T-cell (primary cell): ENCODE results near the gene PTPRD. TPM values are rescaled to one million over a fixed set of nuclear protein-coding genes. Genes with fewer than 3 reads are reported as not detected.

ENCODE experiments used
- ATAC-seq, 4 experiments: fragments of 200-7000 bp in 3 of 4; fragments of 150-1000 bp in 1 of 4; cut with Tn5 transposase; replicated peaks in 1 of 4; 1 replicate in 3 of 4; 2 replicates in 1 of 4; pipeline ENCODE4 v1.10.0; 2021; ENCODE audit warnings: moderate library complexity in 3 of 4, mild to moderate bottlenecking in 2 of 4, moderate number of reproducible peaks in 1 of 4
- CTCF ChIA-PET, 2 donors: fragments of 300-600 bp; sonication (Branson Sonifier 250); formaldehyde crosslinking; loops; one replicate each; lab custom pipeline; 2022; ENCODE audit warnings: antibody characterized with exemption in 2 of 2; lab: Charles Lee
- POLR2A ChIA-PET, 2 donors: fragments of 300-600 bp; sonication (Branson Sonifier 250); formaldehyde crosslinking; loops; one replicate each; lab custom pipeline; 2022; ENCODE audit warnings: antibody characterized with exemption in 2 of 2; lab: Charles Lee
- DNase-seq, 35 experiments: peaks; one replicate each; pipeline versions ENCODE4 v3.0.0 to v3.0.0-alpha.2; 2013 to 2023
- H3K27ac ChIP-seq: one replicate; pipeline ENCODE4 v1.5.1; 2013; ENCODE audit warnings: low read length
- H3K27me3 ChIP-seq, 2 experiments: replicated peaks in 1 of 2; 1 replicate in 1 of 2; 2 replicates in 1 of 2; pipeline versions ENCODE4 v1.6.1 to v1.7.0; 2013; ENCODE audit warnings: low read length in 1 of 2, mixed read lengths in 1 of 2; ENCODE audit not compliant: control insufficient read depth in 2 of 2, insufficient read depth in 2 of 2; ENCODE audit errors: extremely low read depth in 1 of 2
- H3K36me3 ChIP-seq, 2 donors: 1 replicate in 1 of 2; 2 replicates in 1 of 2; pipeline versions ENCODE4 v1.6.1 to v1.7.0; 2013; ENCODE audit warnings: low read length in 1 of 2; ENCODE audit not compliant: control insufficient read depth in 2 of 2, insufficient read depth in 1 of 2; ENCODE audit errors: extremely low read depth in 1 of 2
- H3K4me1 ChIP-seq, 2 experiments: 1 replicate in 1 of 2; 2 replicates in 1 of 2; pipeline versions ENCODE4 v1.6.1 to v1.7.0; 2013; ENCODE audit warnings: low read length in 2 of 2, mixed read lengths in 1 of 2; ENCODE audit not compliant: insufficient read depth in 2 of 2, control insufficient read depth in 1 of 2; ENCODE audit errors: extremely low read depth in 1 of 2
- H3K4me3 ChIP-seq, 2 donors: 1 replicate in 1 of 2; 2 replicates in 1 of 2; pipeline versions ENCODE4 v1.5.1 to v1.7.0; 2013; ENCODE audit warnings: mild to moderate bottlenecking in 2 of 2, low read length in 1 of 2, moderate library complexity in 1 of 2; ENCODE audit not compliant: control insufficient read depth in 1 of 2; ENCODE audit errors: extremely low read depth in 1 of 2
- H3K9me3 ChIP-seq: 2 replicates; pipeline ENCODE4 v1.7.0; 2013
- H3K27ac Mint-ChIP-seq, 2 donors: one replicate each; pipeline ENCODE4 v1.8.0; 2020 to 2021; ENCODE audit warnings: mild to moderate bottlenecking in 2 of 2, mixed read lengths in 2 of 2
- H3K27me3 Mint-ChIP-seq, 2 donors: one replicate each; pipeline ENCODE4 v1.8.0; 2021 to 2022; ENCODE audit warnings: mixed read lengths in 2 of 2
- H3K36me3 Mint-ChIP-seq: one replicate; pipeline ENCODE4 v1.8.0; 2021; ENCODE audit warnings: mixed read lengths
- H3K4me1 Mint-ChIP-seq, 3 donors: one replicate each; pipeline ENCODE4 v1.8.0; 2020 to 2022; ENCODE audit warnings: mixed read lengths in 3 of 3, mild to moderate bottlenecking in 1 of 3
- H3K4me3 Mint-ChIP-seq, 3 donors: one replicate each; pipeline ENCODE4 v1.8.0; 2020 to 2022; ENCODE audit warnings: mild to moderate bottlenecking in 3 of 3, mixed read lengths in 3 of 3, moderate library complexity in 3 of 3
- H3K9me3 Mint-ChIP-seq, 3 donors: one replicate each; pipeline ENCODE4 v1.8.0; 2020 to 2022; ENCODE audit warnings: mixed read lengths in 3 of 3
- WGBS: methylation state at CpG from one replicate; pipeline ENCODE4 v1.1.5; 2013; ENCODE audit warnings: missing lambda C conversion rate; ENCODE audit not compliant: insufficient coverage; 5-methylcytosine and 5-hydroxymethylcytosine counted together
- total RNA-seq, 35 experiments: library from RNA in 6 of 35; stranded (reverse) in 6 of 35; fragments of 120-200 nt in 1 of 35; gene quantifications; one replicate each; pipeline versions ENCODE4 v1.2.1 to v1.2.4 and lab custom pipeline; 2013 to 2026

Gene PTPRD
- total RNA-seq, 5 donors from 2014 or later (not counting 1 experiment from before 2014, with no cell fraction given): 0.13 to 0.61 (median 0.38) TPM; not detected in 2

DNA sequence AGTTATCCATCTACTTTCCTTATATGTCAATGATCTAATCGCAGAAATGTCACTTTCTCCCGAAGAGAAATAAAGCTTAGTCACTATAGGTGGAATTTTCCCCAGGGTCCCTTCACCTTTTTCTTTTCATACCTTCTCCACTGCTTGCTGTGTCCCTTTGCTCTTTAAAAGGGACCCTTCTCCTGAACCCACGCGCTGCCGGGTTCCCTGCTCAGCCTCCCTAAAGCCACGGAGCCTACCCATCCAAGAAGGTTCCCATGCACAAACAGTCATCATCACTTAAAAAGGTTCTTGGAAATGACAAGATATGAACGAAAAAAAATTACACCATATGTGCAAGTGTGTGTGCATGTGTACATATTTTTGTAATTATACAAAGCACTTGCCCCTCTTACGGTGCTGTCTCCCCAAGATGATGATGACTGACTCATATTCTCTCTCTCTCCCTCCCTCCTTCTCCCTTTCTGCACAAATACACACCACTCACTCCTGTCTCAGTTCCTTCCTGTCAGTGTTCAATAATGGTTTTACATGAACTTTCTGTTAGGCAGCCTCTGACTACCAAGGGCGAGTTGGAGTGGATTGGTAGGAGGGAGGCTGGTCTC, 1.5 kb upstream of the PTPRD start:
- H3K36me3 ChIP-seq: no peaks in the 10 kb centered on the region
- no peaks in the 10 kb centered on the region for H3K9me3 ChIP-seq
- peaks cover 0 to 6% (median 5%) of the 10 kb centered on the region in 3 donors for H3K4me1 Mint-ChIP-seq
- H3K27me3 ChIP-seq: peaks cover 6 to 13% of the 10 kb centered on the region in 2 experiments
- H3K27me3 Mint-ChIP-seq: peaks cover 25 to 32% of the 10 kb centered on the region in 2 donors
- H3K4me3 ChIP-seq: no peak overlapping the region
- H3K9me3 Mint-ChIP-seq: peaks cover 5 to 15% (median 9%) of the 10 kb centered on the region in 3 donors
- no peak overlapping the region for H3K4me3 Mint-ChIP-seq
- ATAC-seq (no peak), DNase-seq (no peak)
- H3K27ac ChIP-seq: no peak overlapping the region
- no peaks in the 10 kb centered on the region for H3K36me3 Mint-ChIP-seq
- CTCF ChIA-PET: no interaction called here
- no CpG with 5 or more reads among the region's 9 CpGs for WGBS
- POLR2A ChIA-PET: no interaction called here
- H3K27ac Mint-ChIP-seq: no peak overlapping the region
- peaks cover 0 to 3% of the 10 kb centered on the region in 2 experiments for H3K4me1 ChIP-seq

GRCh38 chr9:10613419-10613818, 617 bp upstream of the PTPRD start:
- Mint-ChIP-seq H3K27ac (no peak overlapping the region), H3K9me3 (peaks cover 5 to 15% (median 9%) of the 10 kb centered on the region in 3 donors), H3K36me3 (no peaks in the 10 kb centered on the region), H3K27me3 (peaks cover 25 to 32% of the 10 kb centered on the region in 2 donors), H3K4me1 (peaks cover 0 to 6% (median 5%) of the 10 kb centered on the region in 3 donors), H3K4me3 (no peak overlapping the region)
- Histone ChIP-seq H3K4me3 (no peak overlapping the region), H3K9me3 (no peaks in the 10 kb centered on the region), H3K36me3 (no peaks in the 10 kb centered on the region), H3K27ac (no peak overlapping the region), H3K27me3 (peaks cover 6 to 13% of the 10 kb centered on the region in 2 experiments), H3K4me1 (peaks cover 0 to 3% of the 10 kb centered on the region in 2 experiments)
- CTCF ChIA-PET: no interaction called here
- POLR2A ChIA-PET: no interaction called here
- DNase-seq (no peak), ATAC-seq (no peak)
- 8% methylated on average over 9 of the region's 13 CpGs for WGBS

- H3K4me3 ChIP-seq: no peak overlapping the region
- DNase-seq: no peak
- Mint-ChIP-seq H3K4me1 (no peaks in the 10 kb centered on the region), H3K4me3 (no peak overlapping the region), H3K27ac (no peak overlapping the region), H3K27me3 (no peaks in the 10 kb centered on the region), H3K9me3 (peaks cover 3 to 16% (median 6%) of the 10 kb centered on the region in 3 donors), H3K36me3 (no peaks in the 10 kb centered on the region)
- H3K9me3 ChIP-seq: no peaks in the 10 kb centered on the region
- no peaks in the 10 kb centered on the region for H3K27me3 ChIP-seq
- ATAC-seq: no peak
- no peaks in the 10 kb centered on the region for H3K36me3 ChIP-seq
- ChIA-PET CTCF (no interaction called here), POLR2A (no interaction called here)
- H3K27ac ChIP-seq: no peak overlapping the region
- 88% methylated on average over 3 of the region's 4 CpGs for WGBS
- H3K4me1 ChIP-seq: no peaks in the 10 kb centered on the region
These were observed 7.4 kb downstream of the PTPRD start for GRCh38 chr9:10605388-10605787.

DNA sequence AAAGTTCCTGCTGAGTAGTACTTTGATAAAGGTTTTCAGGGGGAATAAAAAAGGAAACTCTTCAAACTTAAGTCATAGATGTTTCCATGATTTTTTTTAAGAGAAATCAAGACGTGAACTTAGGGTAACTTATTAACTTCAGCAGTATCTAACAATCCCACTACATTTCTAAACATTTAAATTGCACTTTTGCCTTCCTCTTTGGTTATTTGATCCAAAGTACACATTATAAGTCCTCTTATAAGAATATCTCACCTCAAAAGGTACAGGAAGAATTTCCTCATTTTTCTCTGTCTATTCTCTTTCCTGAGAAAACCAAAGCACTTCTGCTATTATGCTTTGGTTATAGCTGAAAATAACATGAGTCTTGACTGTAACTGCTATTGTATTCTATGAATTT, 7.9 kb downstream of the PTPRD start:
- ChIA-PET POLR2A (no interaction called here), CTCF (no interaction called here)
- Mint-ChIP-seq H3K9me3 (peaks cover 3 to 18% (median 9%) of the 10 kb centered on the region in 3 donors), H3K4me1 (no peaks in the 10 kb centered on the region), H3K27ac (no peak overlapping the region), H3K36me3 (no peaks in the 10 kb centered on the region), H3K4me3 (no peak overlapping the region), H3K27me3 (no peaks in the 10 kb centered on the region)
- Histone ChIP-seq H3K4me1 (no peaks in the 10 kb centered on the region), H3K9me3 (no peaks in the 10 kb centered on the region), H3K27ac (no peak overlapping the region), H3K4me3 (no peak overlapping the region), H3K27me3 (no peaks in the 10 kb centered on the region), H3K36me3 (no peaks in the 10 kb centered on the region)
- DNase-seq: no peak
- WGBS: no CpG with 5 or more reads among the region's 1 CpG
- no peak for ATAC-seq

DNA sequence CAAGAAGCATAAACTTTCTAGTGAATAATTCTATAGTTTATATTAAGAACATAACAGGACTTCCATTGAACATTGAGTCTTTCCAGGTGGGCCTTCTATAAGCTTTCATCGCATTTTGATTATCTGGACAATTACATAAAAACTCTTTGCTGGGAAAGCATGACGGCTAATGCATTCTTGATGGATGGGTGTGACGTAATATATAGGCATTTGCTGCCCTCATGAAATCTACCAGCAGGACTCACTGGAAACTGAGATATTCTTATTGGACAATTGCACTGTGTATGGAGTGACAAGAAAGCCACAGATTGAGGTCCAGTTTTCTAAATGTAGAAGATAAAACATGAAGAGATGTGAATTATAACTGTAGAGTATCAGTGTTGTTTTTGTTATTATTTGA, 15.0 kb downstream of the PTPRD start:
- WGBS: 100% methylated on average over 1 of the region's 3 CpGs
- DNase-seq (no peak), ATAC-seq (no peak)
- Histone ChIP-seq H3K4me3 (no peak overlapping the region), H3K9me3 (no peaks in the 10 kb centered on the region), H3K36me3 (no peaks in the 10 kb centered on the region), H3K27me3 (no peaks in the 10 kb centered on the region), H3K4me1 (no peaks in the 10 kb centered on the region), H3K27ac (no peak overlapping the region)
- no peaks in the 10 kb centered on the region for H3K27me3 Mint-ChIP-seq
- peaks cover 0 to 8% (median 3%) of the 10 kb centered on the region in 3 donors for H3K9me3 Mint-ChIP-seq
- ChIA-PET CTCF (no interaction called here), POLR2A (no interaction called here)
- H3K27ac Mint-ChIP-seq: no peak overlapping the region
- H3K4me1 Mint-ChIP-seq: no peaks in the 10 kb centered on the region
- H3K4me3 Mint-ChIP-seq: no peak overlapping the region
- no peaks in the 10 kb centered on the region for H3K36me3 Mint-ChIP-seq

DNA sequence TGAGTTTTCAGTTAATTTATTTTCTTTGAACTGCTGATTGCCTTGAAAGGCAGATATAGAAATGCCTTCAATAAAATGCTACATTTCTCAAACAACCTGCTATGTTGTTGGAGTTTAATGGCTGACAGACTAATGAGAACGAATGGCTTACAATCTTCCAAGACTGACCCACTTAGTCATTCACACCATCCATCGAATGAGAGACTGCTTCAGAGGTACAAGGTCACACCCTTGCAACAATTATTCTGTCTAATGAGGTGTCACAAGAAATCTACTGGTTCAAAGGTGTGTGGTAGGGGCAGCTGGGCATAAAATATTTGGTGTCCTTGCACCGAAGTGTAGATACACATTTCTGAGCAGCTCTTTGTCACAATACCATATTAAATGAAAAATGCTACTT, 18.3 kb downstream of the PTPRD start:
- POLR2A ChIA-PET: no interaction called here
- Histone ChIP-seq H3K36me3 (no peaks in the 10 kb centered on the region), H3K27ac (no peak overlapping the region), H3K27me3 (no peaks in the 10 kb centered on the region), H3K4me3 (no peak overlapping the region), H3K9me3 (no peaks in the 10 kb centered on the region), H3K4me1 (no peaks in the 10 kb centered on the region)
- Mint-ChIP-seq H3K9me3 (peaks cover 2 to 11% (median 7%) of the 10 kb centered on the region in 3 donors), H3K4me3 (no peak overlapping the region), H3K27ac (no peak overlapping the region), H3K4me1 (no peaks in the 10 kb centered on the region), H3K27me3 (no peaks in the 10 kb centered on the region), H3K36me3 (no peaks in the 10 kb centered on the region)
- DNase-seq (no peak), ATAC-seq (no peak)
- no CpG with 5 or more reads among the region's 3 CpGs for WGBS
- CTCF ChIA-PET: no interaction called here
